NT2/D1 (cell line): ENCODE data around the gene APOD.

Experiments used
- YY1 ChIP-seq: IDR thresholded peaks from 2 replicates; pipeline ENCODE4 v1.6.1; 2011; ENCODE audit not compliant: insufficient read length, insufficient read depth
- ZNF274 ChIP-seq: IDR thresholded peaks from 2 replicates; pipeline ENCODE4 v1.6.1; 2011; ENCODE audit warnings: mild to moderate bottlenecking, low read depth, low read length

GRCh38 chr3:195574497-195575304 lies 9.0 kb downstream of the APOD start:
- TF ChIP-seq ZNF274, result no peak
- TF ChIP-seq YY1, result no peak
